Upper lobe of right lung (tissue), 1 donor: ENCODE results near the gene RMND1. TPM values are rescaled to one million over a fixed set of nuclear protein-coding genes. Genes with fewer than 3 reads are reported as not detected.

Experiments used
- ATAC-seq: fragments of 200-7000 bp; cut with Tn5 transposase; one replicate; pipeline ENCODE4 v1.9.1; 2020; ENCODE audit warnings: mild to moderate bottlenecking, moderate library complexity
- DNase-seq: peaks from one replicate; pipeline ENCODE4 v3.0.0-alpha.2; 2020
- H3K27ac ChIP-seq: fragments of 200-600 bp; one replicate; pipeline ENCODE4 v1.8.0; 2022
- H3K27me3 ChIP-seq: fragments of 200-600 bp; one replicate; pipeline ENCODE4 v1.8.0; 2022; ENCODE audit warnings: mild to moderate bottlenecking
- H3K36me3 ChIP-seq: fragments of 200-600 bp; one replicate; pipeline ENCODE4 v1.8.0; 2022
- H3K4me1 ChIP-seq: fragments of 200-600 bp; one replicate; pipeline ENCODE4 v1.8.0; 2022
- H3K4me3 ChIP-seq: fragments of 200-600 bp; one replicate; pipeline ENCODE4 v1.8.0; 2022; ENCODE audit warnings: mild to moderate bottlenecking
- H3K9me3 ChIP-seq: fragments of 200-600 bp; one replicate; pipeline ENCODE4 v1.8.0; 2022
- CTCF ChIP-seq: fragments of 200-600 bp; IDR thresholded peaks from one replicate; pipeline ENCODE4 v1.8.0; 2022; ENCODE audit warnings: antibody characterized with exemption
- intact Hi-C: fragments of 100-400 bp; cut with DNase I; formaldehyde crosslinking; loops from one replicate; pipeline ENCODE4 v1.11.0; 2022
- total RNA-seq: library from RNA; stranded (reverse); fragmentation: NEBNext Ultra II Directional; extraction: Animal tissue kit (Norgen Biotek cat#: 25700); gene quantifications from one replicate; pipeline ENCODE4 v1.2.1, GENCODE V29; 2021
- donor health status: DM: no; HTN: yes; CAD: no; lungs with severe emphysema.

RMND1 gene
- total RNA-seq, 1 donor from 2014 or later: 19.5 TPM

- intact Hi-C loops: no loop called here
- Histone ChIP-seq H3K9me3 (no peaks in the 10 kb centered on the region), H3K36me3 (no peaks in the 10 kb centered on the region), H3K4me1 (no peaks in the 10 kb centered on the region), H3K4me3 (no peak overlapping the region), H3K27me3 (peaks cover 4% of the 10 kb centered on the region), H3K27ac (no peak overlapping the region)
- no peak for DNase-seq
- no peak for TF ChIP-seq CTCF
- ATAC-seq: no peak
These were observed 36.3 kb upstream of the RMND1 start for GRCh38 chr6:151488226-151488625.

- H3K27ac ChIP-seq: no peak overlapping the region
- intact Hi-C loops: no loop called here
- no peaks in the 10 kb centered on the region for H3K36me3 ChIP-seq
- no peak for ATAC-seq
- no peak for TF ChIP-seq CTCF
- no peak overlapping the region for H3K4me3 ChIP-seq
- no peaks in the 10 kb centered on the region for H3K27me3 ChIP-seq
- no peaks in the 10 kb centered on the region for H3K9me3 ChIP-seq
- no peaks in the 10 kb centered on the region for H3K4me1 ChIP-seq
- no peak for DNase-seq
These were observed 32.1 kb upstream of the RMND1 start for GRCh38 chr6:151483994-151484393.

GRCh38 chr6:151482290-151482689, 30.4 kb upstream of the RMND1 start:
- intact Hi-C loops: no loop called here
- no peaks in the 10 kb centered on the region for H3K36me3 ChIP-seq
- no peaks in the 10 kb centered on the region for H3K9me3 ChIP-seq
- no peaks in the 10 kb centered on the region for H3K27me3 ChIP-seq
- ATAC-seq: peak; percentile 34
- H3K27ac ChIP-seq: peak overlapping the region; percentile 65
- H3K4me3 ChIP-seq: peak overlapping the region; percentile 6
- no peak for TF ChIP-seq CTCF
- DNase-seq: no peak
- H3K4me1 ChIP-seq: no peaks in the 10 kb centered on the region

- Histone ChIP-seq H3K27ac (peak overlapping the region; percentile 7), H3K4me3 (no peak overlapping the region), H3K9me3 (no peaks in the 10 kb centered on the region), H3K4me1 (no peaks in the 10 kb centered on the region), H3K27me3 (no peaks in the 10 kb centered on the region), H3K36me3 (no peaks in the 10 kb centered on the region)
- intact Hi-C loops: no loop called here
- ATAC-seq: peak; percentile 33
- no peak for TF ChIP-seq CTCF
- no peak for DNase-seq
These were observed 29.9 kb upstream of the RMND1 start for GRCh38 chr6:151481786-151482185.

GRCh38 chr6:151478670-151479069, 26.7 kb upstream of the RMND1 start:
- Histone ChIP-seq H3K4me1 (no peaks in the 10 kb centered on the region), H3K27me3 (no peaks in the 10 kb centered on the region), H3K27ac (no peak overlapping the region), H3K9me3 (no peaks in the 10 kb centered on the region), H3K4me3 (no peak overlapping the region), H3K36me3 (no peaks in the 10 kb centered on the region)
- TF ChIP-seq CTCF: no peak
- no peak for DNase-seq
- intact Hi-C loops: no loop called here
- no peak for ATAC-seq

- Histone ChIP-seq H3K27ac (no peak overlapping the region), H3K4me3 (no peak overlapping the region), H3K36me3 (no peaks in the 10 kb centered on the region), H3K4me1 (no peaks in the 10 kb centered on the region), H3K27me3 (no peaks in the 10 kb centered on the region), H3K9me3 (no peaks in the 10 kb centered on the region)
- ATAC-seq (no peak), DNase-seq (no peak)
- TF ChIP-seq CTCF: no peak
- intact Hi-C loops: no loop called here
These were observed 25.8 kb upstream of the RMND1 start for GRCh38 chr6:151477726-151478125.
